Measurements from ENCODE around the gene SRRM4.

SRRM4 gene

GRCh38 chr12:118981285-118982211, at the start of gene SRRM4:
Gene SRRM4, plus strand, starts transcription at chr12:118981541. Its CDS starts 342 bp downstream, at chr12:118981883.
- no peaks in the 10 kb centered on the region for H3K4me1 ChIP-seq
- peak within 1 kb of the TSS; percentile 90 for H2AFZ ChIP-seq
- H3K36me3 ChIP-seq (ENCODE audit: control insufficient read depth, insufficient read depth, low read length) = no peaks in the 10 kb centered on the region
- H3K9ac ChIP-seq = no peak within 1 kb of the TSS
- TF ChIP-seq CTCF (IDR thresholded peaks at IDR 0.05) = no peak
- H3K9me3 ChIP-seq (ENCODE audit: control insufficient read depth, low read length) = no peaks in the 10 kb centered on the region
- no peak within 1 kb of the TSS for H3K4me3 ChIP-seq (ENCODE audit: low read depth, low read length)
- peak within 1 kb of the TSS; percentile 26 for H3K4me2 ChIP-seq (ENCODE audit: low read length)
- H3K79me2 ChIP-seq = no peaks in the 10 kb centered on the region
- peaks cover 5% of the 10 kb centered on the region for H3K27me3 ChIP-seq (ENCODE audit: control insufficient read depth, insufficient read depth, low read length)
- peak within 1 kb of the TSS; percentile 81 for H3K27ac ChIP-seq

DNA sequence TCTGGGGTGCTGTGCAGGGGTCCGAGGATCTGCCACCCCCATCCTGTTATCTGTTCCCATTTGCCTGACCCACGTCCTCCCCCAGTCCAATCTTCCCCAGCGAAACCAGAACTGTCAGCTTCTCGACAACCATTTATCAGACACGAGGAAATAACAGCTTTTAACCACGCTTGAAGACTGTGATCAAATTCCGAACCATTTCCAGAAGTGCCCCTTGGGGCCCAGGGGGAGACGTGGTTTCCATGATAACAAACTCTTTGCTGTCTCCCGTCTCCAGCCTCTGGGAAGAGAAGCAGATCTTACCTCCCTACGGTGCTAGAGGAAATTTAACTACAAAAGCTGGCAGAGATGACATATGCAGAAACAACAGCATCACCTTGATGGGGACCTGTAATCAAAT, 35.1 kb upstream of the SRRM4 start:
- Histone ChIP-seq H3K79me2 (no peaks in the 10 kb centered on the region), H3K4me3 (ENCODE audit: low read depth, low read length) (no peak overlapping the region), H3K4me1 (no peaks in the 10 kb centered on the region), H3K9ac (no peak overlapping the region), H3K27ac (no peak overlapping the region), H3K36me3 (ENCODE audit: control insufficient read depth, insufficient read depth, low read length) (no peaks in the 10 kb centered on the region), H2AFZ (no peak overlapping the region), H3K4me2 (ENCODE audit: low read length) (no peak overlapping the region), H3K27me3 (ENCODE audit: control insufficient read depth, insufficient read depth, low read length) (no peaks in the 10 kb centered on the region), H3K9me3 (ENCODE audit: control insufficient read depth, low read length) (no peaks in the 10 kb centered on the region)
- TF ChIP-seq CTCF (IDR thresholded peaks at IDR 0.05) = no peak

GRCh38 chr12:118958520-118958919, 22.8 kb upstream of the SRRM4 start:
- Histone ChIP-seq H3K79me2 (no peaks in the 10 kb centered on the region), H3K9me3 (ENCODE audit: control insufficient read depth, low read length) (no peaks in the 10 kb centered on the region), H2AFZ (no peak overlapping the region), H3K9ac (no peak overlapping the region), H3K4me1 (no peaks in the 10 kb centered on the region), H3K27me3 (ENCODE audit: control insufficient read depth, insufficient read depth, low read length) (no peaks in the 10 kb centered on the region), H3K4me3 (ENCODE audit: low read depth, low read length) (no peak overlapping the region), H3K27ac (no peak overlapping the region), H3K4me2 (ENCODE audit: low read length) (no peak overlapping the region), H3K36me3 (ENCODE audit: control insufficient read depth, insufficient read depth, low read length) (no peaks in the 10 kb centered on the region)
- TF ChIP-seq CTCF (IDR thresholded peaks at IDR 0.05) = no peak

GRCh38 chr12:118959348-118959747, 22.0 kb upstream of the SRRM4 start:
- H3K4me3 ChIP-seq (ENCODE audit: low read depth, low read length) = no peak overlapping the region
- no peak overlapping the region for H3K27ac ChIP-seq
- no peaks in the 10 kb centered on the region for H3K4me1 ChIP-seq
- no peak overlapping the region for H3K4me2 ChIP-seq (ENCODE audit: low read length)
- no peak for TF ChIP-seq CTCF (IDR thresholded peaks at IDR 0.05)
- no peaks in the 10 kb centered on the region for H3K9me3 ChIP-seq (ENCODE audit: control insufficient read depth, low read length)
- H3K36me3 ChIP-seq (ENCODE audit: control insufficient read depth, insufficient read depth, low read length) = no peaks in the 10 kb centered on the region
- H2AFZ ChIP-seq = no peak overlapping the region
- no peaks in the 10 kb centered on the region for H3K27me3 ChIP-seq (ENCODE audit: control insufficient read depth, insufficient read depth, low read length)
- no peaks in the 10 kb centered on the region for H3K79me2 ChIP-seq
- H3K9ac ChIP-seq = no peak overlapping the region

Measured in parathyroid adenoma (tissue), 2 donors.